Measurements from ENCODE around the gene SEMA3F.

Gene SEMA3F

GRCh38 chr3:50190936-50191660 lies 36.0 kb downstream of the SEMA3F start, which contains the start of gene GNAT1:
GNAT1 (plus strand) TSS chr3:50191610; CDS start chr3:50191726, 116 bp downstream.
- TF ChIP-seq, protein P1, sequence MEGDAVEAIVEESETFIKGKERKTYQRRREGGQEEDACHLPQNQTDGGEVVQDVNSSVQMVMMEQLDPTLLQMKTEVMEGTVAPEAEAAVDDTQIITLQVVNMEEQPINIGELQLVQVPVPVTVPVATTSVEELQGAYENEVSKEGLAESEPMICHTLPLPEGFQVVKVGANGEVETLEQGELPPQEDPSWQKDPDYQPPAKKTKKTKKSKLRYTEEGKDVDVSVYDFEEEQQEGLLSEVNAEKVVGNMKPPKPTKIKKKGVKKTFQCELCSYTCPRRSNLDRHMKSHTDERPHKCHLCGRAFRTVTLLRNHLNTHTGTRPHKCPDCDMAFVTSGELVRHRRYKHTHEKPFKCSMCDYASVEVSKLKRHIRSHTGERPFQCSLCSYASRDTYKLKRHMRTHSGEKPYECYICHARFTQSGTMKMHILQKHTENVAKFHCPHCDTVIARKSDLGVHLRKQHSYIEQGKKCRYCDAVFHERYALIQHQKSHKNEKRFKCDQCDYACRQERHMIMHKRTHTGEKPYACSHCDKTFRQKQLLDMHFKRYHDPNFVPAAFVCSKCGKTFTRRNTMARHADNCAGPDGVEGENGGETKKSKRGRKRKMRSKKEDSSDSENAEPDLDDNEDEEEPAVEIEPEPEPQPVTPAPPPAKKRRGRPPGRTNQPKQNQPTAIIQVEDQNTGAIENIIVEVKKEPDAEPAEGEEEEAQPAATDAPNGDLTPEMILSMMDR (IDR thresholded peaks at IDR 0.05; ENCODE audit: low read length, missing control alignments), result no peak
- no peak within 1 kb of the TSS for H3K4me3 ChIP-seq (replicated peaks; ENCODE audit: low read depth, low read length)
- DNase-seq (ENCODE audit: low read depth), result no peak

GRCh38 chr3:50192124-50192523 lies 37.0 kb downstream of the SEMA3F start:
- TF ChIP-seq, protein P1 (IDR thresholded peaks at IDR 0.05; ENCODE audit: low read length, missing control alignments), result no peak

GRCh38 chr3:50192689-50193141 lies 37.6 kb downstream of the SEMA3F start:
- H3K4me3 ChIP-seq (replicated peaks; ENCODE audit: low read depth, low read length), result no peak overlapping the region
- peak; percentile 68 for DNase-seq (ENCODE audit: low read depth)
- TF ChIP-seq, protein P1 (IDR thresholded peaks at IDR 0.05; ENCODE audit: low read length, missing control alignments), result peak; percentile 96

More at GRCh38 chr3:50192124-50192523, 37.0 kb downstream of the SEMA3F start:
- DNase-seq (ENCODE audit: low read depth), result no peak
- H3K4me3 ChIP-seq (replicated peaks; ENCODE audit: low read depth, low read length), result no peak overlapping the region

GRCh38 chr3:50193286-50193685 lies 38.2 kb downstream of the SEMA3F start:
- H3K4me3 ChIP-seq (replicated peaks; ENCODE audit: low read depth, low read length), result no peak overlapping the region
- no peak for DNase-seq (ENCODE audit: low read depth)
- TF ChIP-seq, protein P1 (IDR thresholded peaks at IDR 0.05; ENCODE audit: low read length, missing control alignments), result no peak

DNA sequence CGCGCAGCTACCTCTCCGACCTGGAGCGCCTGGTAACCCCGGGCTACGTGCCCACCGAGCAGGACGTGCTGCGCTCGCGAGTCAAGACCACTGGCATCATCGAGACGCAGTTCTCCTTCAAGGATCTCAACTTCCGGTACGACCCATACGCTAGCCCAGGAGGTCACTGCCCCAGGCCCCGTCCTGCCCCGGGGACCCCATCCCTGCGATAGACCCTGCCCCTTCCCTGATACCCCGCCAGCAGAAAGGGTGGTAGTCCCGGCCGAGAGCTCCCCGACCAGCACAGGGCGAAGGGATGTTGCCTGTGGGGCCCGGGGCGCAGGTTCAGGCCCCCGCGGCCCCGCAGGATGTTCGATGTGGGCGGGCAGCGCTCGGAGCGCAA lies 38.6 kb downstream of the SEMA3F start:
- H3K4me3 ChIP-seq (replicated peaks; ENCODE audit: low read depth, low read length), result no peak overlapping the region
- DNase-seq (ENCODE audit: low read depth), result no peak
- TF ChIP-seq, protein P1 (IDR thresholded peaks at IDR 0.05; ENCODE audit: low read length, missing control alignments), result no peak

GRCh38 chr3:50194128-50194902 lies 39.2 kb downstream of the SEMA3F start:
- TF ChIP-seq, protein P1 (IDR thresholded peaks at IDR 0.05; ENCODE audit: low read length, missing control alignments), result peak; percentile 72
- DNase-seq (ENCODE audit: low read depth), result peak; percentile 65
- H3K4me3 ChIP-seq (replicated peaks; ENCODE audit: low read depth, low read length), result no peak overlapping the region

Measured in fibroblast of pulmonary artery (primary cell).